Suprapubic skin (tissue), 4 donors: ENCODE data around the gene KRT23. TPM values are rescaled to one million over a fixed set of nuclear protein-coding genes. Genes with fewer than 3 reads are reported as not detected.

ENCODE experiments used
- DNase-seq, 2 donors: peaks; one replicate each; pipeline ENCODE4 v3.0.0-alpha.2; 2019; ENCODE audit warnings: low spot score in 2 of 2
- H3K27ac ChIP-seq: fragments of 200-600 bp; sonication (generic); one replicate; pipeline ENCODE4 v1.5.1; 2019
- H3K27me3 ChIP-seq: fragments of 200-600 bp; sonication (generic); one replicate; pipeline ENCODE4 v1.5.1; 2019
- H3K36me3 ChIP-seq: fragments of 200-600 bp; sonication (generic); one replicate; pipeline ENCODE4 v1.5.1; 2019
- H3K4me1 ChIP-seq: fragments of 200-600 bp; sonication (generic); one replicate; pipeline ENCODE4 v1.5.1; 2019
- H3K4me3 ChIP-seq: fragments of 200-600 bp; sonication (generic); one replicate; pipeline ENCODE4 v1.5.1; 2019; ENCODE audit warnings: mild to moderate bottlenecking
- H3K9me3 ChIP-seq: fragments of 200-600 bp; sonication (generic); one replicate; pipeline ENCODE4 v1.5.1; 2019
- CTCF ChIP-seq, 2 donors: fragments of 200-600 bp in 1 of 2; fragments of 450-650 bp in 1 of 2; sonication (generic) in 1 of 2; IDR thresholded peaks; one replicate each; pipeline ENCODE4 v1.5.1; 2016 to 2019; ENCODE audit warnings: antibody characterized with exemption in 2 of 2, mild to moderate bottlenecking in 1 of 2, moderate library complexity in 1 of 2
- EP300 ChIP-seq: sonication (generic); formaldehyde crosslinking; IDR thresholded peaks from one replicate; pipeline ENCODE4 v1.6.1; 2017; ENCODE audit warnings: antibody characterized with exemption
- POLR2A ChIP-seq, 2 donors: fragments of 450-650 bp; IDR thresholded peaks; one replicate each; pipeline ENCODE4 v1.6.1; 2017; ENCODE audit warnings: antibody characterized with exemption in 2 of 2, mild to moderate bottlenecking in 2 of 2, moderate library complexity in 2 of 2
- POLR2AphosphoS5 ChIP-seq, 3 donors: sonication (generic); formaldehyde crosslinking; IDR thresholded peaks; one replicate each; pipeline ENCODE4 v1.6.1; 2017; ENCODE audit warnings: antibody characterized with exemption in 3 of 3
- WGBS: methylation state at CpG from one replicate; pipeline ENCODE4 v1.1.5; 2018; 5-methylcytosine and 5-hydroxymethylcytosine counted together
- total RNA-seq, 4 donors: library from RNA; depleted of rRNA; stranded (reverse); fragments of >200 nt; gene quantifications; one replicate each; pipeline ENCODE4 v1.1.0, GENCODE V29; 2016

Gene KRT23
- total RNA-seq, 4 donors from 2014 or later = 84.6 to 310 (median 217) TPM

- no peak for DNase-seq
- TF ChIP-seq POLR2A (IDR thresholded peaks at IDR 0.05) (no peak), POLR2AphosphoS5 (IDR thresholded peaks at IDR 0.05) (no peak), EP300 (no peak), CTCF (IDR thresholded peaks at IDR 0.05) (no peak)
- Histone ChIP-seq H3K4me3 (no peak overlapping the region), H3K27ac (no peak overlapping the region), H3K36me3 (no peaks in the 10 kb centered on the region), H3K27me3 (peaks cover 16% of the 10 kb centered on the region), H3K4me1 (peaks cover 30% of the 10 kb centered on the region), H3K9me3 (no peaks in the 10 kb centered on the region)
- 61% methylated on average over 10 of the region's 10 CpGs for WGBS
Measured at GRCh38 chr17:40949418-40949817, 12.0 kb upstream of the KRT23 start.

- DNase-seq = no peak
- Histone ChIP-seq H3K27ac (no peak overlapping the region), H3K27me3 (peaks cover 16% of the 10 kb centered on the region), H3K36me3 (no peaks in the 10 kb centered on the region), H3K4me1 (peaks cover 17% of the 10 kb centered on the region), H3K9me3 (no peaks in the 10 kb centered on the region), H3K4me3 (no peak overlapping the region)
- 66% methylated on average over 2 of the region's 2 CpGs for WGBS
- TF ChIP-seq POLR2A (IDR thresholded peaks at IDR 0.05) (no peak), CTCF (IDR thresholded peaks at IDR 0.05) (no peak), POLR2AphosphoS5 (IDR thresholded peaks at IDR 0.05) (no peak), EP300 (no peak)
Measured at GRCh38 chr17:40947929-40948328, 10.5 kb upstream of the KRT23 start.

GRCh38 chr17:40945414-40945813, 8.0 kb upstream of the KRT23 start:
- no peak for DNase-seq
- Histone ChIP-seq H3K36me3 (no peaks in the 10 kb centered on the region), H3K4me3 (no peak overlapping the region), H3K27me3 (peaks cover 16% of the 10 kb centered on the region), H3K9me3 (no peaks in the 10 kb centered on the region), H3K27ac (no peak overlapping the region), H3K4me1 (peaks cover 7% of the 10 kb centered on the region)
- TF ChIP-seq EP300 (no peak), CTCF (IDR thresholded peaks at IDR 0.05) (no peak), POLR2AphosphoS5 (IDR thresholded peaks at IDR 0.05) (no peak), POLR2A (IDR thresholded peaks at IDR 0.05) (no peak)
- 79% methylated on average over 6 of the region's 6 CpGs for WGBS

- H3K9me3 ChIP-seq = no peaks in the 10 kb centered on the region
- DNase-seq = no peak
- H3K4me3 ChIP-seq = no peak overlapping the region
- WGBS = 48% methylated on average over 1 of the region's 1 CpG
- H3K4me1 ChIP-seq = peaks cover 5% of the 10 kb centered on the region
- peaks cover 14% of the 10 kb centered on the region for H3K27me3 ChIP-seq
- TF ChIP-seq EP300 = no peak
- TF ChIP-seq POLR2A (IDR thresholded peaks at IDR 0.05) = no peak
- no peak for TF ChIP-seq CTCF (IDR thresholded peaks at IDR 0.05)
- TF ChIP-seq POLR2AphosphoS5 (IDR thresholded peaks at IDR 0.05) = no peak
- no peaks in the 10 kb centered on the region for H3K36me3 ChIP-seq
- no peak overlapping the region for H3K27ac ChIP-seq
Measured at GRCh38 chr17:40944531-40944930, 7.1 kb upstream of the KRT23 start.

GRCh38 chr17:40942553-40942952, 5.1 kb upstream of the KRT23 start:
- 87% methylated on average over 3 of the region's 3 CpGs for WGBS
- no peaks in the 10 kb centered on the region for H3K36me3 ChIP-seq
- no peaks in the 10 kb centered on the region for H3K9me3 ChIP-seq
- no peak overlapping the region for H3K4me3 ChIP-seq
- no peak for DNase-seq
- TF ChIP-seq POLR2AphosphoS5 (IDR thresholded peaks at IDR 0.05) = no peak
- no peak for TF ChIP-seq CTCF (IDR thresholded peaks at IDR 0.05)
- no peak for TF ChIP-seq POLR2A (IDR thresholded peaks at IDR 0.05)
- TF ChIP-seq EP300 = no peak
- peaks cover 3% of the 10 kb centered on the region for H3K27me3 ChIP-seq
- H3K27ac ChIP-seq = no peak overlapping the region
- peaks cover 9% of the 10 kb centered on the region for H3K4me1 ChIP-seq
